MV-4-11 (cell line): ENCODE data around the gene BRMS1.
A peak's percentile ranks its signal among the peaks of the same experiment; 100 is the strongest.

Experiments
- DNase-seq: peaks from one replicate; lab custom pipeline; 2025; lab: John Stamatoyannopoulos, UW

BRMS1 gene

DNA sequence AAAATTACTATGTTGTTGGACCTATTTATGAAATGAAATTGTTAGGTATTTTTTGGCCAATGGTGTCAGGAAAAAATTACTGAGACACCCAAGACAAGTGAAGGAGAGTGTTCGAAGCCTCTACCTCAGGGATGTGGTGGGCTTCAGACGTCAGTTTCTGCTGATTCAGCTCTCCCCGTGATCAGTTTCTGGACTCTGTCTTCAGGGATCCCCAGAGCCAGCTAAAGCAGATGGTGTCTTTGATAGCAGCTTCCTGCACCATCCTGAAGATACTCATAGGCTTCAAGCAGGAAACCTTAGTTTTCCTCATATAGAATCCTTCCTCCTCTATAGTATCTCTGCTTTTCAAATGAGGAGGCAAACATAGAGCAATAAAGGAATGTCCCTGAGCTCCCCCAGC, 35.4 kb downstream of the BRMS1 start:
- DNase-seq: no peak

GRCh38 chr11:66302656-66303055, 42.2 kb downstream of the BRMS1 start:
- DNase-seq: no peak

GRCh38 chr11:66299186-66299585, 45.7 kb downstream of the BRMS1 start:
- DNase-seq: no peak

GRCh38 chr11:66297610-66298009, 47.3 kb downstream of the BRMS1 start:
- no peak for DNase-seq

GRCh38 chr11:66294626-66295620, 50.0 kb downstream of the BRMS1 start:
- no peak for DNase-seq

GRCh38 chr11:66293777-66294625, 50.9 kb downstream of the BRMS1 start:
- DNase-seq: no peak

DNA sequence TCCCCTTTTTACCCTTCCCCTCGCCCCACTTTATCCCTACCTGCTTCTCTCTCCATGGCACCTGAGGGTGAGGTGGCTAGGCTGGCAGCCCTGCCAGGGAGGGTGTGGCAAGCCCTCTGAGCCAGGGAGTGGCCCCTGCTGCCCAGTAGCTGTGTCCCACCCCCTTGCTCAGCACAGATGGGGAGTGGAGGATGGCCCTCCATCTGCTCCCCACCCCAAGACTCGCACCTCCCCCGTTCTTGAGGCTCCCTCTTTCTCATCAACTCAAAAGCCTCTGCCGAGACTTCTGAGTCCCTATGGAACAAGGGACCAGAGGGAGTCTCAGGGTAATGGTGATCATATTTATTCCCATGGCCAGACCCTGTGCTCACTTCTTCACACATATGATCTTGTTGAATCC, 51.6 kb downstream of the BRMS1 start:
- DNase-seq: no peak

DNA sequence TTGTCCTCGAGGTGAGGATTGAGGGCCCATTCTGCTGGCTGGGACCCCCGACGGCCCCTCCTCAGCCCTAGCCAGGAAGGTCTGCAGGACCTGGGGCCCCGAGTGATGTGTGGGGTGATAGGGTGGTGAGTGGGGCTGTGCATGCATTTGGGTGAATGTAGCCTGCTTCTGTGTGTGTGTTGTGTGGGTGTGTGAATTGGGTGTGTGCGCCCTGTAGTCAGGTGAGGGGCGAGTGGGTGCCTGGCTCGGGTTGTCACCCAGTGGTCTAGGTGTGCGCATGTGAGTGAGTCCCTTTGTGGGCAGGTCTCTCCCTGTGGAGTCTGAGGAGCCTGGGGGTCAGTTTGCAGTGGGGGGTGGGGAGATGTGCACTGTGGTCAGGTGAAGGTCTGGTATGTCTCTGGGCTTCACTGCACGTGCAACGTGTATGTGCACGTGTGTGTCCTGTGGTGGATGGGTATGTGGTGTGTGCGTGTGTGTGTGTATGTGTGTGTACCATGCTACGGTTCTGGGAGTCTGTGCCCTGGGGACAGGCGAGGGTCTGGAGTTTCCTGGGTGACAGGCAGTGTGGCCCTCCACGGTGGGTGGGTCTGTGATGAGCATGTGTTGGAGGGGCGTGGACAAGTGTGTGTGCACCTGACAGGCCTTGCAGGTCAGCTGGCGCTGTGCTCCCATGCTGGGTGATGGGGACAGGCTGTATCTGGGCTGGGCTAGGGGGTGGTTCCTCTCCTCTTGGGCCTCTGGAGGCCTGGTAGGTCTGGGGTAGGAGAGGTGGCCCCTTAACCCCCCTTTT, 52.2 kb downstream of the BRMS1 start:
- no peak for DNase-seq

DNA sequence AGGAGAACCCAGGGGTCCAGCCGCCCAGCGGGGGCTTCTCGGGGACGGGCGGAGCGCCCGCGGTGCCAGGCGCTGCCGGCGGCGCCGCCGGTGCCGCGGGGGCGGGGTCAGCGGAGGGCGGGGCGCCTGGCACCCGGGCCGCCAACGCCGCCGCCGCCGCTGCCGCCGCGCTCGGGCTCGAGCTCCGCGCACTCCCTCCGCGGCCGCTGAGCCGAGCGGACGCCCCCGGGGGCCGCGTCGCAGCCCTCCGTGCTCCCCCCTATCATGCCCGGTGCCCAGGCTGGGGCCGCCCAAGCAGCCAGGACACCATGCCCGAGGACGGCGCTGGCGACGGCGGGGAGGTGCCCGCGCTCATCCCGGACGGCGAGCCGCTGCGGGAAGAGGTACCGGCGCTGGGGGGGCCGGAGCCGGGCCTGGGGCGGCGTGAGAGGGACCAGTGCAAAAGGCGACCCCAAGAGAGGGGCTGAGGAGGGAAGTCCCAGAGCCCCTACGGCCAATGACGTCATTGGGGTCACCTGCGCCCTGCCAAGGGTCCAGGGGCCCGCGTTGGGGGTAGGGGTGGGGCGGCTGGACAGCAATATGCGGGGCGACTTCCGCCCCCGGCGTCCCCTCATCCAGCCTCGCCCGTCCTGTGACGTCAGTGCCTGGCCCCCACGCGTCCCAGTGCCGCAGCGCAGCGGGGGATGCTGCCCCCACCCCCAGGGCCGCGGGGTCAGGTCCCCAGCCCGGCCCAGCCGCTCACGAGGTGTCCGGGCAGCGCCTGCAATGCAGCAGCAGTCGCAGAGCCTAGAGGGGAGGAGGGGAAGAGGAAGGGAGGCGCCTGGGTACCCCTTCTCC, 53.0 kb downstream of the BRMS1 start, which contains the start of gene TMEM151A:
TSS of gene TMEM151A (plus strand) at position 189 of the 837 bp plus-strand sequence. CDS start at position 309, 120 bp downstream.
- no peak for DNase-seq

DNA sequence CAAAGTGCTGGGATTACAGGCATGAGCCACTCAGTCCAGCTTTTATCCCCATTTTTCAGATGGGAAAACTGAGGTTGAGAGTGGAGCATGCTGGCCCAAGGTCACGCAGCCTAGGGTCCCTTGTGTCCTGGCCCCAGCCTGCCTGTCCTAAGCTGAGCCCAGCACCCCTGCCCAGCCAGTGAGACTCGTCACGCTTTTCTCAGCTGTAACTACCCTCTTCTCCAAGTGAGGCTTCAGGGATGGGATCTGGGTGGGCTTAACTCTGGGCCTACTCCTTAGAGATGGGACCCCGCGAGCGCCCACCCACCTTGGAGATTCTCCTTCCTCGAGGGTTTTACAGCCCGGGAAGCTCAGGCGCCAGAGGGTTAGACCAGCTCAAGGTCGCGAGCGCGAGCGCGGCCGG, 53.6 kb downstream of the BRMS1 start:
- no peak for DNase-seq

- DNase-seq: no peak
These were observed 54.6 kb downstream of the BRMS1 start for GRCh38 chr11:66290330-66290621.

DNA sequence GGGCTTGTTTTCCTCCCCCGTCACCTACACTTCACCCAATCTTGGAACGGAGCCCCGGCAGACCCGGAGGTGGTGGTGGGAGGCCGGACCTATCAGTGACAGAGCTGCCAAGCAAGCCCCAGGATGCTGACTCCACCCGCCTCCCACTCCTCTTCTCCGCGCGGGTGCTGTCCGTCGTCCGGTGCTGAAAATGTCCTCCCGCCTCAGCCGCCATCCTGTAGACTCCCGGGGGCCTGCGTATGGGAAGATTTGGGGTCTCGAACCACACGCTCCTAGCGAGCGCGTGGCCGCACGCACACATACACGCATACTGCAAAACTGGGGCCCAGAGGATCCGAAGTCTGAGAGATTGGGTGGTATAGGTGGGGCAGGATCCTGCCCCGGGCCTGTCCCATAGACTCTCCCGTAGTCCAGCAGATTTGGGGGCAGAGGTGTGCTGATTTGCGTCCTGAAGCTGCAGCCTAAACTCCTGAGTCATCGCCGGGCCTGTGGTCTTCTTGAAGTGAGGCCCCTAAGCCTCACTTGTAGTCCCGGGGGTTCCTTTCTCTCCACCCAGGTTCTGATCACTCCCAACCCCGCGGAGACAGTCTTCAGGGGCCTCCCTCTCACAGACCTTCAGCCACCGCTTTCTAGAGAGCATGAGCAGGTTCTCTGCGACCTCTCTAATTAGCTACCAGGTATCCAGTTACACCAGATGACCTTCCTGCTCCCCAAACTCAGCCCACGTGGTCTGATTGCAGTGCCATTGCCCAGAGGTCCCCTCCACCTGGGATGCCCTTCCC, 55.2 kb downstream of the BRMS1 start:
- peak; percentile 55 for DNase-seq

DNA sequence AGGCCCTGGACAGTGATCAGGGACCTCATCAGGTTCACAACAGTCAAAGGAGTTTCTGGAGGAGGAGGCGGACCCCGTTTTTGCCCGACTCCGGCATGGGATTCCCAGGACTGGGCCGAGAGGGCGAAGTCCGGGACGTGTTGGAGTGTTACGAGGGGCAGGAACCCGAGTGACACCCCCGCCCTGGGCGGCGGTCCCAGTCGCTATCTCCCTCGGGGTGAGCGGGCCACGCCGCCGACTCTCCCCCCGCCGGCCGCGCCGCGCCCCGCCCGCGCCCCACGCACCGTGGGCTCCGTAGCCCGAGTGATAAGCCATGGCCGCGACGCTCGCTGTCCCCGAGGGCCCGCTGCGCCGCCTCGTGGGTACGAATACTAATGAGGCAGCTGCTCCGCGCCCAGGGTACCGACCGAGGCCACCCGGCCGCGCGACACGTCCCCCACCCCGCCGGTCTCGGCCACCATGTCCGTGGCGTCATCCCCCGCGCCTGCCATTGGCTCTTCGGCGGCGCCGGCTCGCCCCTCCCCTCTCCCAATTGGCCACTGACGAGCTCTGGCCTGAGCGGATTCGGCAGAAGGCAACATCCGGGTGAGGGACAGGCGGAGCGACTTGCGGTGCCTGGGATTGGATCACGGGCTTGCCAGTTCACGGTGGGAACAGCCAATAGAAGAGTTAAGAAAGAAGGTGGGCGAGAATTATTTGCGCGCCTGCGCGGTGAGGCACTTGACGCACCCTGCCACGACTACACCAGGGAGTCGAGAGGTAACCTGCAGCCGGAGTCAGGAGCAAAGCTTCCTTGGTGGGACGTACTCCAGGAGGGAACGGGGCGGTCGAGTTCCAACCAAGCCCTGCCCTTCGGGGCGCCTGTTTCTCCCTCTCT, 56.0 kb downstream of the BRMS1 start, which contains the start of gene YIF1A:
TSS of gene YIF1A (minus strand) at position 473 of the 877 bp plus-strand sequence. CDS start at position 315, 158 bp downstream.
- DNase-seq: peak; percentile 99

DNA sequence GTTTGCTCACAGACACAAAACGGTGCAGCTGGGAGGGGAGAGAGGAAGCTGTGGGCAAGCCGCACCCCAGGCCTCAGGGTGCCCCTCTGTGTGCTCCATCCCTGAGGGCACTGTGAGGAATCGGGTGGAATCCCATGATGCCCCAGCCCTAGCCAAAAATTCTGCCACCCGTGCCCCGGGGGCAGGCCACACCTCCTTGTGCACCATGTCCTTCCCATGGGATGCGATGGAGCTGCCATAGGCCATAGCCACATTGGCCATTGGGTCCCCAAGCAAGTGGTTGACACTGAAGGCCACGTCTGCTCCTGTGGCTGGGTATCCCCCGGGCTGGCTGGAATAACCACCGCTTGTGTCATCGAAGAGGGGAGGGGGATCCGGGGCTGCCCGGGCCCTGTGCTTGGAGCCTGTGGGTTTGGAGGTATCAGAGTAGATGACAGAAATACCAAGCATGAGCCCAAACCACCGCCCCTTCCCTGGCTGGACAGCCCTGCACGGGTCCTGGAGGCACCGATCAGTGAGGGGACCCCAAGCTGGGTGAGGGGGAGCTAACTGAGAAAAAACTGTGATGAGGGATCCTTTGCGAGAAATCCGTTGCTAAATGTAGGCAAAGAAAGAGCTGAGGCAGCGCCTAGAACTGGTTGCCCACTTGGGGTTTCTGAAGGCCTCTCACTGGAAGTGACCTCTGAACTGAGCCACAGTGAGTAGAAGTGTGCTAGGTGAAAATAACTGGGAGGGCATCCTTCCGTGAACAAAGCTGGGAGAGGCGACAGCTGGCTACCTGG, 56.8 kb downstream of the BRMS1 start:
- DNase-seq: peak; percentile 43
